Measurements from ENCODE around the gene GOLPH3L.

DNA sequence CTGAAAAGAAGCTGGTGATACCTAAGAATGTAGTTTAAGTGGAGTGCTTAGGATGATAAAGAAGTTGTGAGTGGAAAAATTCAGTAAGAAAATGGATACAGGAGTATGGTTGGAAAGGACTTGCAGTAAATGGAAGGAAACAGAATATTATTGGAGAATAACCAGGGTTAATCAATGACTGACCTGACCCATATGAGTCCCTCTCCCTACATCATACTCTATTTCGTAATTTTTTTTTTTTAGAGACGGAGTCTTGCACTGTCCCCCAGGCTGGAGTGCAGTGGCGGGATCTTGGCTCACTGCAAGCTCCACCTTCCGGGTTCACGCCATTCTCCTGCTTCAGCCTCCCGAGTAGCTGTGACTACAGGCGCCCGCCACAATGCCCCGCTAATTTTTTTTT is 34.1 kb downstream of the GOLPH3L start:
- no peak for TF ChIP-seq BHLHE40 (IDR thresholded peaks at IDR 0.05; ENCODE audit: low read depth, low read length)
- TF ChIP-seq, protein P1, sequence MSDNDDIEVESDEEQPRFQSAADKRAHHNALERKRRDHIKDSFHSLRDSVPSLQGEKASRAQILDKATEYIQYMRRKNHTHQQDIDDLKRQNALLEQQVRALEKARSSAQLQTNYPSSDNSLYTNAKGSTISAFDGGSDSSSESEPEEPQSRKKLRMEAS (IDR thresholded peaks at IDR 0.05) = no peak
- TF ChIP-seq, protein P2, sequence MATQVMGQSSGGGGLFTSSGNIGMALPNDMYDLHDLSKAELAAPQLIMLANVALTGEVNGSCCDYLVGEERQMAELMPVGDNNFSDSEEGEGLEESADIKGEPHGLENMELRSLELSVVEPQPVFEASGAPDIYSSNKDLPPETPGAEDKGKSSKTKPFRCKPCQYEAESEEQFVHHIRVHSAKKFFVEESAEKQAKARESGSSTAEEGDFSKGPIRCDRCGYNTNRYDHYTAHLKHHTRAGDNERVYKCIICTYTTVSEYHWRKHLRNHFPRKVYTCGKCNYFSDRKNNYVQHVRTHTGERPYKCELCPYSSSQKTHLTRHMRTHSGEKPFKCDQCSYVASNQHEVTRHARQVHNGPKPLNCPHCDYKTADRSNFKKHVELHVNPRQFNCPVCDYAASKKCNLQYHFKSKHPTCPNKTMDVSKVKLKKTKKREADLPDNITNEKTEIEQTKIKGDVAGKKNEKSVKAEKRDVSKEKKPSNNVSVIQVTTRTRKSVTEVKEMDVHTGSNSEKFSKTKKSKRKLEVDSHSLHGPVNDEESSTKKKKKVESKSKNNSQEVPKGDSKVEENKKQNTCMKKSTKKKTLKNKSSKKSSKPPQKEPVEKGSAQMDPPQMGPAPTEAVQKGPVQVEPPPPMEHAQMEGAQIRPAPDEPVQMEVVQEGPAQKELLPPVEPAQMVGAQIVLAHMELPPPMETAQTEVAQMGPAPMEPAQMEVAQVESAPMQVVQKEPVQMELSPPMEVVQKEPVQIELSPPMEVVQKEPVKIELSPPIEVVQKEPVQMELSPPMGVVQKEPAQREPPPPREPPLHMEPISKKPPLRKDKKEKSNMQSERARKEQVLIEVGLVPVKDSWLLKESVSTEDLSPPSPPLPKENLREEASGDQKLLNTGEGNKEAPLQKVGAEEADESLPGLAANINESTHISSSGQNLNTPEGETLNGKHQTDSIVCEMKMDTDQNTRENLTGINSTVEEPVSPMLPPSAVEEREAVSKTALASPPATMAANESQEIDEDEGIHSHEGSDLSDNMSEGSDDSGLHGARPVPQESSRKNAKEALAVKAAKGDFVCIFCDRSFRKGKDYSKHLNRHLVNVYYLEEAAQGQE (IDR thresholded peaks at IDR 0.05) = no peak
- TF ChIP-seq, protein P3, sequence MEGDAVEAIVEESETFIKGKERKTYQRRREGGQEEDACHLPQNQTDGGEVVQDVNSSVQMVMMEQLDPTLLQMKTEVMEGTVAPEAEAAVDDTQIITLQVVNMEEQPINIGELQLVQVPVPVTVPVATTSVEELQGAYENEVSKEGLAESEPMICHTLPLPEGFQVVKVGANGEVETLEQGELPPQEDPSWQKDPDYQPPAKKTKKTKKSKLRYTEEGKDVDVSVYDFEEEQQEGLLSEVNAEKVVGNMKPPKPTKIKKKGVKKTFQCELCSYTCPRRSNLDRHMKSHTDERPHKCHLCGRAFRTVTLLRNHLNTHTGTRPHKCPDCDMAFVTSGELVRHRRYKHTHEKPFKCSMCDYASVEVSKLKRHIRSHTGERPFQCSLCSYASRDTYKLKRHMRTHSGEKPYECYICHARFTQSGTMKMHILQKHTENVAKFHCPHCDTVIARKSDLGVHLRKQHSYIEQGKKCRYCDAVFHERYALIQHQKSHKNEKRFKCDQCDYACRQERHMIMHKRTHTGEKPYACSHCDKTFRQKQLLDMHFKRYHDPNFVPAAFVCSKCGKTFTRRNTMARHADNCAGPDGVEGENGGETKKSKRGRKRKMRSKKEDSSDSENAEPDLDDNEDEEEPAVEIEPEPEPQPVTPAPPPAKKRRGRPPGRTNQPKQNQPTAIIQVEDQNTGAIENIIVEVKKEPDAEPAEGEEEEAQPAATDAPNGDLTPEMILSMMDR (IDR thresholded peaks at IDR 0.05) = no peak
- TF ChIP-seq POLR2A (IDR thresholded peaks at IDR 0.05; ENCODE audit: low read length) = no peak
- TF ChIP-seq HDAC2 (IDR thresholded peaks at IDR 0.05) = no peak
- no peak for TF ChIP-seq TP53 (CRISPR knock-in tag; IDR thresholded peaks at IDR 0.05)
- no peak for TF ChIP-seq RFX5 (IDR thresholded peaks at IDR 0.05)
- TF ChIP-seq, protein P4, sequence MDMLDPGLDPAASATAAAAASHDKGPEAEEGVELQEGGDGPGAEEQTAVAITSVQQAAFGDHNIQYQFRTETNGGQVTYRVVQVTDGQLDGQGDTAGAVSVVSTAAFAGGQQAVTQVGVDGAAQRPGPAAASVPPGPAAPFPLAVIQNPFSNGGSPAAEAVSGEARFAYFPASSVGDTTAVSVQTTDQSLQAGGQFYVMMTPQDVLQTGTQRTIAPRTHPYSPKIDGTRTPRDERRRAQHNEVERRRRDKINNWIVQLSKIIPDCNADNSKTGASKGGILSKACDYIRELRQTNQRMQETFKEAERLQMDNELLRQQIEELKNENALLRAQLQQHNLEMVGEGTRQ (IDR thresholded peaks at IDR 0.05) = no peak
- no peak for TF ChIP-seq GATA3 (IDR thresholded peaks at IDR 0.05; ENCODE audit: borderline replicate concordance)
- TF ChIP-seq EP300 (IDR thresholded peaks at IDR 0.05) = no peak
- TF ChIP-seq CHD2 (IDR thresholded peaks at IDR 0.05; ENCODE audit: low read length, partially characterized antibody) = no peak
- no peak for TF ChIP-seq SMC3 (IDR thresholded peaks at IDR 0.05)
- no peak for TF ChIP-seq ZNF302 (CRISPR knock-in tag; IDR thresholded peaks at IDR 0.05)

Data from A549 (cell line).